K562 (cell line): ENCODE results near the gene CCDC88A. TPM values are rescaled to one million over a fixed set of nuclear protein-coding genes. Genes with fewer than 3 reads are reported as not detected.
A peak's percentile ranks its signal among the peaks of the same experiment; 100 is the strongest.

Experiments used
- ASH1L ChIP-seq: fragments of 450-650 bp; IDR thresholded peaks from 2 replicates; pipeline ENCODE4 v1.6.1; 2018; ENCODE audit warnings: borderline replicate concordance, mild to moderate bottlenecking, low read depth; ENCODE audit not compliant: partially characterized antibody
- CTBP1 ChIP-seq: fragments of 450-650 bp; IDR thresholded peaks from 2 replicates; pipeline ENCODE4 v1.6.1; 2016; ENCODE audit warnings: borderline replicate concordance
- E2F3 ChIP-seq: fragments of 250-450 bp; sonication (Bioruptor Pico); IDR thresholded peaks from 2 replicates; pipeline ENCODE4 v1.4.0; 2020; ENCODE audit warnings: mild to moderate bottlenecking
- ELF1 ChIP-seq: fragments of 200-800 bp; sonication (Bioruptor generic); IDR thresholded peaks from 2 replicates; pipeline ENCODE4 v1.6.1; 2016; ENCODE audit warnings: missing genetic modification characterization, missing compliant biosample characterization
- GMEB1 ChIP-seq: fragments of 250-450 bp; sonication (Bioruptor Pico); IDR thresholded peaks from 2 replicates; pipeline ENCODE4 v1.4.0; 2020; ENCODE audit warnings: mild to moderate bottlenecking
- IRF9 ChIP-seq: fragments of 450-650 bp; IDR thresholded peaks from 2 replicates; pipeline ENCODE4 v1.6.1; 2016; ENCODE audit warnings: missing biosample characterization, missing genetic modification characterization
- KAT7 ChIP-seq: sonication (generic); formaldehyde crosslinking; IDR thresholded peaks from 2 replicates; pipeline ENCODE4 v1.8.0; 2022; ENCODE audit warnings: missing genetic modification reagents, mild to moderate bottlenecking, borderline replicate concordance
- RBM22 ChIP-seq: fragments of 200-400 bp; formaldehyde crosslinking; IDR thresholded peaks from 2 replicates; pipeline ENCODE4 v1.6.1; 2018; ENCODE audit warnings: low read length, low read depth; ENCODE audit not compliant: poor library complexity, severe bottlenecking
- SMARCC2 ChIP-seq: fragments of 450-650 bp; IDR thresholded peaks from 2 replicates; pipeline ENCODE4 v1.6.1; 2017; ENCODE audit warnings: antibody characterized with exemption, moderate library complexity, mild to moderate bottlenecking, low read depth
- SNIP1 ChIP-seq: fragments of 450-650 bp; IDR thresholded peaks from 2 replicates; pipeline ENCODE4 v1.7.1; 2017; ENCODE audit warnings: low read depth, mild to moderate bottlenecking
- STAT6 ChIP-seq: sonication (generic); formaldehyde crosslinking; IDR thresholded peaks from 2 replicates; pipeline ENCODE4 v1.8.1; 2023; ENCODE audit warnings: mild to moderate bottlenecking, missing genetic modification reagents
- TCF7L2 ChIP-seq: fragments of 150-350 bp; IDR thresholded peaks from 2 replicates; pipeline ENCODE4 v1.6.1; 2016; ENCODE audit warnings: low read depth, mild to moderate bottlenecking, low read length, moderate library complexity
- TEAD1 ChIP-seq, 2 experiments: fragments of 450-650 bp in 1 of 2; sonication (generic) in 1 of 2; formaldehyde crosslinking; IDR thresholded peaks; 2 replicates each; pipeline versions ENCODE4 v1.4.0 to v1.8.0; 2020 to 2022; ENCODE audit warnings: mild to moderate bottlenecking in 2 of 2, missing genetic modification reagents in 1 of 2
- XRCC4 ChIP-seq: IDR thresholded peaks from one replicate; pipeline ENCODE4 v1.6.1; 2011; ENCODE audit not compliant: insufficient read depth, insufficient read length; ENCODE audit errors: extremely low read depth
- YY1 ChIP-seq, 3 experiments: IDR thresholded peaks; 2 replicates each; pipeline ENCODE4 v1.6.1; 2011; ENCODE audit warnings: low read length in 2 of 3, mild to moderate bottlenecking in 2 of 3, moderate library complexity in 2 of 3, borderline replicate concordance in 1 of 3, control low read depth in 1 of 3, low read depth in 1 of 3; ENCODE audit not compliant: insufficient read depth in 3 of 3, insufficient replicate concordance in 2 of 3, control insufficient read depth in 1 of 3, insufficient read length in 1 of 3; ENCODE audit errors: extremely low read depth in 1 of 3
- ZFP1 ChIP-seq: fragments of 450-650 bp; formaldehyde crosslinking; IDR thresholded peaks from 2 replicates; pipeline ENCODE4 v1.4.0; 2020; ENCODE audit warnings: mild to moderate bottlenecking, mixed read lengths
- ZNF311 ChIP-seq: fragments of 250-450 bp; sonication (Bioruptor Pico); IDR thresholded peaks from 2 replicates; pipeline ENCODE4 v1.4.0; 2020; ENCODE audit warnings: mild to moderate bottlenecking, moderate library complexity
- ZNF699 ChIP-seq: fragments of 250-450 bp; sonication (Bioruptor Pico); IDR thresholded peaks from 2 replicates; pipeline ENCODE4 v1.8.0; 2021; ENCODE audit warnings: mild to moderate bottlenecking, moderate library complexity; ENCODE audit not compliant: insufficient replicate concordance
- ZNF77 ChIP-seq: fragments of 250-450 bp; sonication (Bioruptor Pico); IDR thresholded peaks from 2 replicates; pipeline ENCODE4 v1.5.0; 2020
- polyA plus RNA-seq, 8 experiments: library from polyadenylated mRNA; depleted of rRNA in 4 of 8; stranded (reverse) in 5 of 8; unstranded in 3 of 8; fragments of >200 nt; fragmentation: Nextera tagmentation in 2 of 8; fragmentation: Illumina TruSeq in 1 of 8; extraction: Ambion mirVana in 2 of 8; extraction: Trizol in 1 of 8; gene quantifications; 2 replicates each; pipeline versions ENCODE4 v1.2.1 to v1.2.3, GENCODE V29; 2011 to 2014; ENCODE audit warnings: inconsistent platforms in 1 of 8, missing spikeins in 1 of 8
- total RNA-seq, 7 experiments: library from RNA; depleted of rRNA in 6 of 7; stranded (reverse); fragments of >200 nt in 6 of 7; fragmentation: Illumina TruSeq in 2 of 7; extraction: Trizol in 2 of 7; gene quantifications; 2 replicates each; pipeline versions ENCODE4 v1.2.1 to v1.2.3, GENCODE V29; 2011 to 2021; ENCODE audit warnings: low replicate concordance in 1 of 7
- TF ChIP-seq, protein P1 (sequence below): fragments of 250-450 bp; sonication (Bioruptor Pico); IDR thresholded peaks from 2 replicates; pipeline ENCODE4 v1.4.0; 2020; ENCODE audit warnings: mild to moderate bottlenecking, moderate library complexity

Gene CCDC88A
- total and polyA plus RNA-seq, 9 of the 15 experiments (the other 6 are each of a cell fraction or from before 2014, with no cell fraction given) = 29.3 to 102 (median 55.6) TPM

- TF ChIP-seq TEAD1 (CRISPR knock-in tag; IDR thresholded peaks at IDR 0.05) = peak; percentile 60 to 92
- TF ChIP-seq RBM22 = peak; percentile 90
- TF ChIP-seq STAT6 (CRISPR knock-in tag) = no peak
- no peak for TF ChIP-seq XRCC4
- TF ChIP-seq, protein P1, sequence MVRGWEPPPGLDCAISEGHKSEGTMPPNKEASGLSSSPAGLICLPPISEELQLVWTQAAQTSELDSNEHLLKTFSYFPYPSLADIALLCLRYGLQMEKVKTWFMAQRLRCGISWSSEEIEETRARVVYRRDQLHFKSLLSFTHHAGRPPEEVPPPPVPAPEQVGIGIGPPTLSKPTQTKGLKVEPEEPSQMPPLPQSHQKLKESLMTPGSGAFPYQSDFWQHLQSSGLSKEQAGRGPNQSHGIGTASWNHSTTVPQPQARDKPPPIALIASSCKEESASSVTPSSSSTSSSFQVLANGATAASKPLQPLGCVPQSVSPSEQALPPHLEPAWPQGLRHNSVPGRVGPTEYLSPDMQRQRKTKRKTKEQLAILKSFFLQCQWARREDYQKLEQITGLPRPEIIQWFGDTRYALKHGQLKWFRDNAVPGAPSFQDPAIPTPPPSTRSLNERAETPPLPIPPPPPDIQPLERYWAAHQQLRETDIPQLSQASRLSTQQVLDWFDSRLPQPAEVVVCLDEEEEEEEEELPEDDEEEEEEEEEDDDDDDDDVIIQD = no peak
- TF ChIP-seq SNIP1 = no peak
- 0 out of 2 replicates have a peak, but pooled peaks have one; percentile 45 for TF ChIP-seq ELF1
- TF ChIP-seq ZNF311 (CRISPR knock-in tag) = peak; percentile 75; the same call in 1 of the 2 replicates
- no peak for TF ChIP-seq TCF7L2
- no peak for TF ChIP-seq ZNF699 (CRISPR knock-in tag)
- peak; percentile 97 for TF ChIP-seq CTBP1
- no peak for TF ChIP-seq ZFP1 (CRISPR knock-in tag)
- peak; percentile 88 for TF ChIP-seq GMEB1 (CRISPR knock-in tag)
- peak in 2 of 3 experiments; percentile 76 to 77 for TF ChIP-seq YY1 (IDR thresholded peaks at IDR 0.05; ENCODE audit: borderline replicate concordance in 1 of 3, control insufficient read depth in 1 of 3, extremely low read depth in 1 of 3, insufficient read depth in 3 of 3, insufficient read length in 1 of 3, insufficient replicate concordance in 2 of 3, low read depth in 1 of 3, low read length in 2 of 3)
- TF ChIP-seq KAT7 (CRISPR knock-in tag) = peak; percentile 90; the same call in 1 of the 2 replicates
- TF ChIP-seq ASH1L = no peak
- TF ChIP-seq SMARCC2 = no peak
- no peak for TF ChIP-seq IRF9
- peak; percentile 70 for TF ChIP-seq E2F3 (CRISPR knock-in tag)
- TF ChIP-seq ZNF77 (CRISPR knock-in tag) = no peak
These were observed at the start of gene CCDC88A (continued) for GRCh38 chr2:55419679-55420438.
